ENCODE results near the gene GRM8.

Gene GRM8

GRCh38 chr7:127254163-127254684, 1.5 kb upstream of the GRM8 start:
- TF ChIP-seq EGR1 (IDR thresholded peaks at IDR 0.05): no peak
- no peak for TF ChIP-seq CREB1 (IDR thresholded peaks at IDR 0.05; ENCODE audit: low read depth)
- no peak for TF ChIP-seq TEAD4 (IDR thresholded peaks at IDR 0.05)
- TF ChIP-seq YY1 (IDR thresholded peaks at IDR 0.05; ENCODE audit: low read depth): no peak
- no peak for TF ChIP-seq FOXM1 (IDR thresholded peaks at IDR 0.05; ENCODE audit: borderline replicate concordance, low read depth)
- no peak for TF ChIP-seq RAD21 (IDR thresholded peaks at IDR 0.05; ENCODE audit: low read depth)
- TF ChIP-seq CEBPB (IDR thresholded peaks at IDR 0.05): no peak
- TF ChIP-seq, protein P1, sequence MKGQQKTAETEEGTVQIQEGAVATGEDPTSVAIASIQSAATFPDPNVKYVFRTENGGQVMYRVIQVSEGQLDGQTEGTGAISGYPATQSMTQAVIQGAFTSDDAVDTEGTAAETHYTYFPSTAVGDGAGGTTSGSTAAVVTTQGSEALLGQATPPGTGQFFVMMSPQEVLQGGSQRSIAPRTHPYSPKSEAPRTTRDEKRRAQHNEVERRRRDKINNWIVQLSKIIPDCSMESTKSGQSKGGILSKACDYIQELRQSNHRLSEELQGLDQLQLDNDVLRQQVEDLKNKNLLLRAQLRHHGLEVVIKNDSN (IDR thresholded peaks at IDR 0.05): no peak
- TF ChIP-seq EP300 (IDR thresholded peaks at IDR 0.05; ENCODE audit: borderline replicate concordance): no peak
- TF ChIP-seq, protein P2, sequence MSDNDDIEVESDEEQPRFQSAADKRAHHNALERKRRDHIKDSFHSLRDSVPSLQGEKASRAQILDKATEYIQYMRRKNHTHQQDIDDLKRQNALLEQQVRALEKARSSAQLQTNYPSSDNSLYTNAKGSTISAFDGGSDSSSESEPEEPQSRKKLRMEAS (IDR thresholded peaks at IDR 0.05): no peak
- TF ChIP-seq ZBTB7A (IDR thresholded peaks at IDR 0.05; ENCODE audit: low read depth): no peak
- no peak for TF ChIP-seq NFIC (IDR thresholded peaks at IDR 0.05)
- TF ChIP-seq TAF1 (IDR thresholded peaks at IDR 0.05; ENCODE audit: low read depth): no peak
- TF ChIP-seq TCF12 (IDR thresholded peaks at IDR 0.05; ENCODE audit: low read depth): no peak

- TF ChIP-seq FOXM1 (IDR thresholded peaks at IDR 0.05; ENCODE audit: borderline replicate concordance, low read depth) (no peak), NFIC (IDR thresholded peaks at IDR 0.05) (no peak), CEBPB (IDR thresholded peaks at IDR 0.05) (no peak), TEAD4 (IDR thresholded peaks at IDR 0.05) (no peak), CREB1 (IDR thresholded peaks at IDR 0.05; ENCODE audit: low read depth) (no peak), TAF1 (IDR thresholded peaks at IDR 0.05; ENCODE audit: low read depth) (no peak), EP300 (IDR thresholded peaks at IDR 0.05; ENCODE audit: borderline replicate concordance) (no peak), RAD21 (IDR thresholded peaks at IDR 0.05; ENCODE audit: low read depth) (peak; percentile 68), ZBTB7A (IDR thresholded peaks at IDR 0.05; ENCODE audit: low read depth) (peak; percentile 84), REST (IDR thresholded peaks at IDR 0.05; ENCODE audit: low read depth) (no peak), TCF12 (IDR thresholded peaks at IDR 0.05; ENCODE audit: low read depth) (0 out of 2 replicates have a peak, but pooled peaks have one; percentile 22), EGR1 (IDR thresholded peaks at IDR 0.05) (no peak), YY1 (IDR thresholded peaks at IDR 0.05; ENCODE audit: low read depth) (0 out of 2 replicates have a peak, but pooled peaks have one; percentile 35)
- TF ChIP-seq, protein P1 (IDR thresholded peaks at IDR 0.05): no peak
- TF ChIP-seq, protein P2 (IDR thresholded peaks at IDR 0.05): peak; percentile 26
These were observed 781 bp upstream of the GRM8 start for GRCh38 chr7:127253281-127254162.

GRCh38 chr7:127252377-127252713, 396 bp downstream of the GRM8 start:
- no peak for TF ChIP-seq EP300 (IDR thresholded peaks at IDR 0.05; ENCODE audit: borderline replicate concordance)
- no peak for TF ChIP-seq CREB1 (IDR thresholded peaks at IDR 0.05; ENCODE audit: low read depth)
- no peak for TF ChIP-seq NFIC (IDR thresholded peaks at IDR 0.05)
- TF ChIP-seq TEAD4 (IDR thresholded peaks at IDR 0.05): no peak
- no peak for TF ChIP-seq TAF1 (IDR thresholded peaks at IDR 0.05; ENCODE audit: low read depth)
- no peak for TF ChIP-seq EGR1 (IDR thresholded peaks at IDR 0.05)
- TF ChIP-seq, protein P2 (IDR thresholded peaks at IDR 0.05): no peak
- TF ChIP-seq YY1 (IDR thresholded peaks at IDR 0.05; ENCODE audit: low read depth): no peak
- TF ChIP-seq, protein P1 (IDR thresholded peaks at IDR 0.05): no peak
- TF ChIP-seq ZBTB7A (IDR thresholded peaks at IDR 0.05; ENCODE audit: low read depth): no peak
- no peak for TF ChIP-seq CEBPB (IDR thresholded peaks at IDR 0.05)
- no peak for TF ChIP-seq RAD21 (IDR thresholded peaks at IDR 0.05; ENCODE audit: low read depth)
- TF ChIP-seq REST (IDR thresholded peaks at IDR 0.05; ENCODE audit: low read depth): no peak
- no peak for TF ChIP-seq FOXM1 (IDR thresholded peaks at IDR 0.05; ENCODE audit: borderline replicate concordance, low read depth)
- TF ChIP-seq TCF12 (IDR thresholded peaks at IDR 0.05; ENCODE audit: low read depth): no peak

Measured in Ishikawa (cell line).